Measurements from ENCODE around the gene ATP13A4.

ATP13A4 gene

GRCh38 chr3:193554811-193555210 lies at the start of gene ATP13A4:
Gene ATP13A4, minus strand, starts transcription at chr3:193554895. Its CDS starts 96 bp downstream, at chr3:193554799.
- DNase-seq: no peak

GRCh38 chr3:193599393-193599792 lies 44.7 kb upstream of the ATP13A4 start:
- no peak for DNase-seq

DNA sequence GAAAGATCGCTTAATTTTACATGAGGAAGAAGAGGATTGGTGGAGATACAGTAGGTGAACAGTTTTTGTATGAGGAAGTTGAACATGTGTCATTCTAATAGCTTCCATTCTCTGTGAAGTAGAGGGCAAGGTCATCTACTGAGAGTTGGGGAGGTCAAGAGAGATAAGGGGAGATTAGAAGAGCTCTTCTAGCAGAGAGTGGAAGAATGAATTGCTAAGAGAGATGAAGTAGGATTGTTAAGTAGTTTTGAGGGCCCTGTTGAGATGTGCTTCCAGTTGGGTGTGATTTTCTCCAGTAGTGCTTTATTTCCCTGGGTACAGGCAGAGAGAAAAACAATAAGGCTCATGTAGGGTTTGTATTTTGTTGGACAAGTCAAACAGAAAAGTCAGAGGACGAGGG lies 43.5 kb upstream of the ATP13A4 start:
- DNase-seq: no peak

- no peak for DNase-seq
Measured at GRCh38 chr3:193595939-193596487, 41.3 kb upstream of the ATP13A4 start.

DNA sequence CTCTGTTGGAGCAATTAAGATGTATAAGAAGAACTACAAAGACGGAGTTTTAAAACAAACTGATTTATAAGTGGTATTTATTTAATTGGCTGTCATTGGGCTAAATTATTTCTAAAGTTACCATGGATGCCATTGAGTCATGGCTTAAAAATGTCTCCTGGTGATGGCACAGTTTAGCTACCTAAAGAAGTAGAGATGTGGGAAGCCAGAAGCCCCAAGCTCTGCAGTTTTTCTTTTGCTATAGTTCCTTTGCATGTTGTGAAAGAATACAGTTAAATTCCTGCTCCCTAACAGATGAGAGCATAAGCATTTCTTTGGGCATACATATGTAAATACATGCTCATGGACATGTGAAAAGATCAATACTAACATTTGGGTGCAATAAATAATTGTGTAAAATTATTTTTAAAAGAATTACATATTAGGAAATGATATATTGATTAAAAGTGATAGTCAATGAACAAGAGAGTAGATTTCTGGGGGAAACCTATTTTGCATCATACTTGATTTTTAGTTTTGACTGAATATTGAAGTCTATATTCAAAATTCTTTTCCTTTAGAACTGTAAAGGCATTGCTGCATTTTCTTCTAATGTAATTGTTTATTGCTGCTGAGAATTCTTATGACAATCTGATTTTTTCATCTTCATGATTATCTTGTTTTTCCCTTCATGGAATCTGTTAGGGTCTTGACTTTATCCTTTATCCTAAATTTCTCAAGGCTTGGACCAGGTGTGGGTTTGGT lies 40.4 kb upstream of the ATP13A4 start:
- no peak for DNase-seq

- peak; percentile 21 for DNase-seq
Measured at GRCh38 chr3:193593668-193594030, 39.0 kb upstream of the ATP13A4 start.

GRCh38 chr3:193592841-193593667 lies 38.4 kb upstream of the ATP13A4 start, which contains the start of gene OPA1:
Gene OPA1, plus strand, starts transcription at chr3:193593208. Its CDS starts 170 bp downstream, at chr3:193593378.
- DNase-seq: peak; percentile 82

DNA sequence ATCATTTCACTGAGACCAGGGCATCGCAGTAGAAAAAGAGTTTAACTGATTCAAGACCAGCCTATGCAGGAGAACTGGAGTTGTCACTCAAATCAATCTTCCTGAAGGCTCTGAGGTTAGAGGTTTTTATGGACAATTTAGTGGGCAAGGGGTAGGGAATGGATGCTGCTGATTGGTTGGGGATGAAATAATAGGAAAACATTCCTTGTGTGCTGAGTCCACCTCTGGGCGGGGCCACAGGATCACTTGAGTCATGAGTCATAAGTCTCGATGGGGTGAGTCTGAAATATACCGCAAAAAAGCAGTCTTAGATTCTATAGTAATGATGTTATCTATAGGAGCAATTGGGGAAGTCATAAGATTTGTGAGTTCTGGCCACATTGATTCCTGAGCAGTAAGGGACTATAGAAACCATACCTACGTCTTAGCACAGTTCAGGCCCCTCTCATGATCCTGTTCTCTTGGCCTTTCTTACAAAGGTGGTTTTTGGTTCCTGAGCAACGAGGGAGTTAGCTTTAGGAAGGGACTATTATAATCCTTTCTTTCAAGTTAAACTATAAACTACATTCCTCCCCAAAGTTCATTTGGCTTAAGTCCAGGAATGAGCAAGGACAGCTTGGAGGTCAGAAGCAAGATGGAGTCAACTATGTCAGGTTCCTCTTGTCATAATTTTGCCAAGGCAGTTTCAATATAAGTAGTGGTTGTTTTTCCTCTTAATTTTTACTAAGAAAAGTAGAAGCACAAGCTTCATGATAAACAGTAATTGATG lies 35.6 kb upstream of the ATP13A4 start:
- DNase-seq: no peak

GRCh38 chr3:193589616-193590015 lies 34.9 kb upstream of the ATP13A4 start:
- no peak for DNase-seq

- DNase-seq: no peak
Measured at GRCh38 chr3:193589129-193589528, 34.4 kb upstream of the ATP13A4 start.

GRCh38 chr3:193586526-193586925 lies 31.8 kb upstream of the ATP13A4 start:
- no peak for DNase-seq

GRCh38 chr3:193585530-193585929 lies 30.8 kb upstream of the ATP13A4 start:
- no peak for DNase-seq

DNA sequence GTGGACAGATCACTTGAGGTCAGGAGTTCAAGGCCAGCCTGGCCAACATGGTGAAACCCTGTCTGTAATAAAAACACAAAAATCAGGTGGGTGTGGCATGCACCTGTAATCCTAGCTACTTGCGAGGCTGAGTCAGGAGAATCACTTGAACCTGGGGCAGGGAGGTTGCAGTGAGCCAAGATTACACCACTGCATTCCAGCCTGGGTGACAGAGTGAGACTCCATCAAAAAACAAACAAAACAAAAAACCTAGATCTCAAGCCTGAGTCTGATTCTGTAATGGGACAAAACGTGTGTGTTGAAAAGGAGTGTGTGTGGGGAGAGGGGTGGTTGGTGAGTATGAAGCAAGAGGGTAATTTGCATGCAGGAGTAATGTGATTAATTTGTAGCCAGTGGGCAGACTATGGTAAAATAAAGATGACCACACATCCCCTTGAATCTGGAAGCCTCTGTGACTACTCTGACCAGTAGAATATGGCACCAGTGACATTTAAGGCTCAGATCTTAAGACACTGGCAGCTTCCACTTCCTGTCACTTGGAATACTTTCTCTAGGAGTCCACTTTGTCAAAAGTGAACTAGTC lies 19.9 kb upstream of the ATP13A4 start:
- no peak for DNase-seq

GRCh38 chr3:193573403-193574191 lies 18.9 kb upstream of the ATP13A4 start:
- no peak for DNase-seq

GRCh38 chr3:193572426-193572908 lies 17.8 kb upstream of the ATP13A4 start:
- peak; percentile 36 for DNase-seq

- no peak for DNase-seq
Measured at GRCh38 chr3:193569119-193569518, 14.4 kb upstream of the ATP13A4 start.

DNA sequence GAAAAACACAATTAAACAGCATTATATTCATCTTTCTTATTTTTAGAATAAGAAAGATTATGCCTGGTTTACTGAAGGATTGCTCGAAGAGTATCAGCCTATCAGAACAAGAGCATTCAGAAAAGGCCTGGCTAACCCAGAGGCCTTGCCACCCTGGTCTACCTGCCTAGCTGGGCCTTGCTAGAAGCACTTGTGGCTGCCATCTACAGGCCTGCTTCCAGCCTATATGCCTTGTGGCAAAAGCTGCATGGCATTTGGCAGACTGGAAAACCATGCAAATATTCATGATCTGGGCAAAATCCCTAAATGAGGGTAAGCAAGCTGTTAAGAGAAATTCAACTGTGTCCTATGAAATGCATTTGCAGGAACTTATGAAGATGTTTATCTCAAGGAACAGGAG lies 9.3 kb upstream of the ATP13A4 start:
- DNase-seq: no peak

GRCh38 chr3:193563426-193563825 lies 8.7 kb upstream of the ATP13A4 start:
- DNase-seq: no peak

DNA sequence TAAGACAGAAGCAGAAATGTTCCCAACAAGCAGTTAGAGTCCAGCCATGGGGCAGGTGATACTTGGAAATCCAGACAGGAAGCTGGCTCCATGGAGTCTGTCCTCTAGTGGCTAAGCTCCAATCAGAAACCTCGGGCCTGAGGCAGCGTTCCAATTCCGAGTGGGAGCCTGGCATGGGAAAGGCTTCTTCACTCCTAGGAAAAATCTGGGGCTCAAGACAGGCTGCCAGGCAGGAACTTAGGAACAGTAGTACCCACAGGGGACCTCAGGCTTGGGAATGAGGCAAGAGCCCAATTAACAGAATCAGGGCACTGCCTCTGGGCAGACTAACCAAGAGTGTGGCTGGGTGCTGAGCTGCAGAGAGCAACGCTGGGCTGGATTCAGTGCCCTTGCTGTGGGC lies 6.2 kb upstream of the ATP13A4 start:
- no peak for DNase-seq

- no peak for DNase-seq
Measured at GRCh38 chr3:193560091-193560490, 5.4 kb upstream of the ATP13A4 start.

GRCh38 chr3:193559100-193559499 lies 4.4 kb upstream of the ATP13A4 start:
- no peak for DNase-seq

DNA sequence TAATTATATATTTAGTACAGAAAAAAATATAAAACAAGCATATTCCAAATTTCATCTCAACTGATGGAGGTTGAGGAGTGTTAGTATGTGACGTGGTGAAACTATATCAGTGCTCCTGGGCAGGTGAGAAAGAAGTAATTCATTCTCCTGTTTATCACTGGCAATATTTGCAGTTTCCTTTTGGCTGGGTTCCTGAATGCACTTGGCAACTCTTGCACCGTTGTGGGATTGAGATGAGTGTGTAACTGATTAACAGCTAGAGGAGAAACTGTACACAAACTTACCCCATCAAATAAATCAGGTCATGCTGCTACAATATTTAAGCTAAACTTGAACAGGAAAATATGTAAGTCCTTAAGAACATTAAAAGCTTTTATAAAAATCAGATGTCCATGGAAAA lies 2.1 kb upstream of the ATP13A4 start:
- no peak for DNase-seq
